VCaP (cell line): ENCODE data around the gene HIP1.

Experiments used
- H3K27ac ChIP-seq: fragments of 450-650 bp; 2 replicates; pipeline ENCODE4 v1.5.1; 2017
- CTCF ChIP-seq: fragments of 450-650 bp; conservative IDR thresholded peaks from 2 replicates; pipeline ENCODE4 v1.5.1; 2017; ENCODE audit warnings: mild to moderate bottlenecking, moderate library complexity

Gene HIP1

GRCh38 chr7:75762350-75762917, 23.7 kb upstream of the HIP1 start:
- peak overlapping the region; percentile 20; the same call in 1 of the 2 replicates for H3K27ac ChIP-seq
- TF ChIP-seq CTCF = peak; percentile 89

- peak overlapping the region; percentile 20; the same call in 1 of the 2 replicates for H3K27ac ChIP-seq
These were observed 23.1 kb upstream of the HIP1 start for GRCh38 chr7:75761801-75762200.

GRCh38 chr7:75758491-75758890, 19.8 kb upstream of the HIP1 start:
- no peak for TF ChIP-seq CTCF

GRCh38 chr7:75757860-75758259, 19.1 kb upstream of the HIP1 start:
- H3K27ac ChIP-seq = no peak overlapping the region
- no peak for TF ChIP-seq CTCF

More at GRCh38 chr7:75758491-75758890, 19.8 kb upstream of the HIP1 start:
- no peak overlapping the region for H3K27ac ChIP-seq

- H3K27ac ChIP-seq = no peak overlapping the region
- peak; percentile 82 for TF ChIP-seq CTCF
These were observed 18.4 kb upstream of the HIP1 start for GRCh38 chr7:75756991-75757676.

- H3K27ac ChIP-seq = no peak overlapping the region
- TF ChIP-seq CTCF = no peak
These were observed 17.7 kb upstream of the HIP1 start for GRCh38 chr7:75756206-75756990.

- no peak overlapping the region for H3K27ac ChIP-seq
- TF ChIP-seq CTCF = no peak
These were observed 4.7 kb upstream of the HIP1 start for GRCh38 chr7:75743455-75743859.
